GM23338 (cell line): Measurements from ENCODE around the gene CCDC127. TPM values are rescaled to one million over a fixed set of nuclear protein-coding genes. Genes with fewer than 3 reads are reported as not detected.

Experiments used
- ATAC-seq: fragments of 200-7000 bp; cut with Tn5 transposase; 3 replicates; pipeline ENCODE4 v1.9.1; 2020
- DNase-seq: peaks from one replicate; pipeline ENCODE4 v3.0.0-alpha.2; 2015; ENCODE audit warnings: low spot score
- H2AFZ ChIP-seq: fragments of 200-600 bp; sonication (generic); 2 replicates; pipeline ENCODE4 v1.8.0; 2016; ENCODE audit warnings: antibody characterized with exemption, mild to moderate bottlenecking, moderate library complexity
- H3F3A ChIP-seq: fragments of 200-600 bp; sonication (generic); replicated peaks from 2 replicates; pipeline ENCODE4 v1.8.0; 2017; ENCODE audit warnings: antibody characterized with exemption, mixed run types, low read depth
- H3K27ac ChIP-seq: fragments of 200-600 bp; sonication (generic); 2 replicates; pipeline ENCODE4 v1.6.1; 2016; ENCODE audit warnings: low read depth
- H3K27me3 ChIP-seq: fragments of 200-600 bp; sonication (generic); 2 replicates; pipeline ENCODE4 v1.8.0; 2016; ENCODE audit warnings: mild to moderate bottlenecking, mixed run types, moderate library complexity; ENCODE audit not compliant: insufficient read depth
- H3K36me3 ChIP-seq: fragments of 200-600 bp; sonication (generic); 2 replicates; pipeline ENCODE4 v1.8.0; 2016; ENCODE audit warnings: mild to moderate bottlenecking; ENCODE audit not compliant: insufficient read depth
- H3K4me1 ChIP-seq: fragments of 200-600 bp; sonication (generic); 2 replicates; pipeline ENCODE4 v1.8.0; 2016; ENCODE audit warnings: mild to moderate bottlenecking, moderate library complexity; ENCODE audit not compliant: insufficient read depth
- H3K4me2 ChIP-seq: fragments of 200-600 bp; sonication (generic); 2 replicates; pipeline ENCODE4 v1.7.1; 2017; ENCODE audit warnings: mixed run types
- H3K4me3 ChIP-seq: fragments of 200-600 bp; sonication (generic); 2 replicates; pipeline ENCODE4 v1.6.1; 2016; ENCODE audit warnings: mixed run types
- H3K79me2 ChIP-seq: fragments of 200-600 bp; sonication (generic); replicated peaks from 2 replicates; pipeline ENCODE4 v1.8.0; 2017; ENCODE audit warnings: mild to moderate bottlenecking; ENCODE audit not compliant: insufficient read depth
- H3K9me2 ChIP-seq: fragments of 200-600 bp; sonication (generic); 2 replicates; pipeline ENCODE4 v1.8.0; 2017; ENCODE audit not compliant: insufficient read depth
- H4K20me1 ChIP-seq: fragments of 200-600 bp; sonication (generic); replicated peaks from 2 replicates; pipeline ENCODE4 v1.8.0; 2017; ENCODE audit warnings: mild to moderate bottlenecking; ENCODE audit not compliant: insufficient read depth
- H3K27ac Mint-ChIP-seq: 2 replicates; pipeline ENCODE4 v1.8.0; 2020; ENCODE audit warnings: inconsistent platforms, mild to moderate bottlenecking, moderate library complexity, mixed read lengths
- H3K27me3 Mint-ChIP-seq: 3 replicates; pipeline ENCODE4 v1.8.0; 2022; ENCODE audit warnings: low read depth, mild to moderate bottlenecking, moderate library complexity, mixed read lengths, inconsistent platforms; ENCODE audit not compliant: insufficient read depth, poor library complexity
- H3K36me3 Mint-ChIP-seq: 3 replicates; pipeline ENCODE4 v1.8.0; 2021; ENCODE audit warnings: low read depth, mild to moderate bottlenecking, inconsistent platforms, moderate library complexity, mixed read lengths
- H3K4me1 Mint-ChIP-seq: 3 replicates; pipeline ENCODE4 v1.8.0; 2020; ENCODE audit warnings: mild to moderate bottlenecking, inconsistent platforms, mixed read lengths
- H3K4me3 Mint-ChIP-seq: 3 replicates; pipeline ENCODE4 v1.8.0; 2021; ENCODE audit warnings: moderate library complexity, mild to moderate bottlenecking, inconsistent platforms, mixed read lengths
- H3K9me3 Mint-ChIP-seq: 3 replicates; pipeline ENCODE4 v1.8.0; 2020; ENCODE audit warnings: moderate library complexity, mild to moderate bottlenecking, inconsistent platforms, mixed read lengths
- CTCF ChIP-seq, 2 experiments: fragments of 200-600 bp in 1 of 2; sonication (generic) in 1 of 2; conservative IDR thresholded peaks; 2 replicates each; pipeline versions ENCODE4 v1.5.1 to v1.6.1; 2016 to 2017; ENCODE audit warnings: antibody characterized with exemption in 2 of 2, low read depth in 2 of 2, mild to moderate bottlenecking in 2 of 2, moderate library complexity in 1 of 2
- EZH2 ChIP-seq: fragments of 200-600 bp; sonication (generic); IDR thresholded peaks from one replicate; pipeline ENCODE4 v1.8.0; 2017; ENCODE audit warnings: antibody characterized with exemption, mild to moderate bottlenecking, low read depth; ENCODE audit not compliant: unreplicated experiment
- EZH2phosphoT487 ChIP-seq: fragments of 200-600 bp; sonication (generic); IDR thresholded peaks from one replicate; pipeline ENCODE4 v1.8.1; 2018; ENCODE audit warnings: antibody characterized with exemption; ENCODE audit not compliant: unreplicated experiment
- JUNB ChIP-seq: IDR thresholded peaks from one replicate; pipeline ENCODE4 v1.6.1; 2016; ENCODE audit warnings: antibody characterized with exemption; ENCODE audit not compliant: unreplicated experiment
- NANOG ChIP-seq: IDR thresholded peaks from 2 replicates; pipeline ENCODE4 v1.6.1; 2016; ENCODE audit warnings: antibody characterized with exemption, borderline replicate concordance
- ZNF114 ChIP-seq: fragments of 250-450 bp; sonication (Bioruptor Pico); IDR thresholded peaks from 2 replicates; pipeline ENCODE4 v1.5.0; 2020; ENCODE audit warnings: mild to moderate bottlenecking, moderate library complexity
- polyA plus RNA-seq: library from polyadenylated mRNA; unstranded; fragments of >200 nt; fragmentation: Nextera tagmentation; extraction: Ambion mirVana; gene quantifications from 2 replicates; pipeline ENCODE4 v1.2.1, GENCODE V29; 2016
- total RNA-seq: library from RNA; depleted of rRNA; stranded (reverse); fragments of >200 nt; shearing (Covaris generic); gene quantifications from 2 replicates; pipeline ENCODE4 v1.2.3, GENCODE V29; 2014
- TF ChIP-seq, protein P1 (sequence below): IDR thresholded peaks from one replicate; pipeline ENCODE4 v1.6.1; 2018; ENCODE audit warnings: antibody characterized with exemption; ENCODE audit not compliant: unreplicated experiment

The CCDC127 gene
- total and polyA plus RNA-seq, 2 experiments from 2014 or later, result 6.0 to 7.2 TPM

DNA sequence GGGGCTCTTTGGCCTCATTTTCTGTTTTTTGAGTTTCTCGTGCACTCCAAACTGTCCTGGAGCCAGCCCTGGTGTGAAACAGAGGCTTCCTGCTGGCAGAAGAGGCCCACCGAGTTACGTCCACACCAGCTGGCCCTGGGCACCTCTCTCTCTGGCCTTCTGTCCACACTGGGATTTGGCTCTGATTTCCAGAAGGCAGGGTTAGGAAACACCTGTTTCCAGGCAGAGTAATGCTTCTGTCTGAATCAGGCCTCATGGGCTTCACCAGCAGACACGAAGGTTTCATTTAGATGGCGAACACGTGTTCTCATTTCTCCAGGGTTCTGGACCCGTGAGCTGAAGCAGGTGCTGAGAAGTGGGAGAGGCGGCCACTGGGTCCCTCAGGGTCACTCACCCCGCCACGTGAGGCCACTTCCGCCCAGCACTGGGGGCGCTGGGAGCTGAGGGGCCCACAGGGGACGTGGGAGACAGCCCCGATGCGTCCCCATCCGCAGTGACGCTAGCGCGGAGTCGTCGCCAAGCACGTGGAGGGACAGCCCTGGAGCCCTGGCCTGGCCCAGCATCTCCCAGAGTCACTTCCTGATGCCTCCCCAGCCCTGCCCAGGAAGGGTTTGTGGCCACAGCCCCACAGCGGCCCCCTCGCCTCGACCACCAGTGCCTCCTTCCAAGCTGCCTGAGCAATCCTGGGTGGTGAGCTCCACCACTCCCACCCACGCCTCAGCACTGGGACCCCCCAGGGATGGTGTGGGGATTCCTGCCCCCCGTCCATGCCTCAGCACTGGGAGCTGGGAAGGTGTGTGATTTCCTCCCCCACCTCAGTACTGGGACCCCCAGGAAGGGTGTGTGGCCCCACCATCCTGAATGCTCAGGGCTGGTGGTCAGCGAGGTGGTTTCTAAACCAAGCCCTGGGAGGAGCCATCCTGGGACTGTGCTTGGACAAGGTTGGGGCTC is 31.6 kb downstream of the CCDC127 start (continued):
- TF ChIP-seq CTCF (conservative IDR thresholded peaks at IDR 0.05; ENCODE audit: low read depth in 2 of 2), result no peak

GRCh38 chr5:185095-186070 is 32.6 kb downstream of the CCDC127 start:
- peaks cover 16% of the 10 kb centered on the region for H3K4me1 Mint-ChIP-seq
- peaks cover 19% of the 10 kb centered on the region for H3K36me3 Mint-ChIP-seq
- H3F3A ChIP-seq, result 0 out of 2 replicates have a peak, but pooled peaks cover 2% of the 10 kb centered on the region
- H3K4me3 ChIP-seq, result no peak overlapping the region
- no peaks in the 10 kb centered on the region for H3K79me2 ChIP-seq
- no peak overlapping the region for H3K4me3 Mint-ChIP-seq
- no peak for TF ChIP-seq ZNF114 (CRISPR knock-in tag)
- TF ChIP-seq EZH2, result no peak
- no peak for TF ChIP-seq EZH2phosphoT487
- TF ChIP-seq CTCF (conservative IDR thresholded peaks at IDR 0.05; ENCODE audit: low read depth in 2 of 2), result no peak
- no peak for TF ChIP-seq JUNB
- TF ChIP-seq, protein P1, sequence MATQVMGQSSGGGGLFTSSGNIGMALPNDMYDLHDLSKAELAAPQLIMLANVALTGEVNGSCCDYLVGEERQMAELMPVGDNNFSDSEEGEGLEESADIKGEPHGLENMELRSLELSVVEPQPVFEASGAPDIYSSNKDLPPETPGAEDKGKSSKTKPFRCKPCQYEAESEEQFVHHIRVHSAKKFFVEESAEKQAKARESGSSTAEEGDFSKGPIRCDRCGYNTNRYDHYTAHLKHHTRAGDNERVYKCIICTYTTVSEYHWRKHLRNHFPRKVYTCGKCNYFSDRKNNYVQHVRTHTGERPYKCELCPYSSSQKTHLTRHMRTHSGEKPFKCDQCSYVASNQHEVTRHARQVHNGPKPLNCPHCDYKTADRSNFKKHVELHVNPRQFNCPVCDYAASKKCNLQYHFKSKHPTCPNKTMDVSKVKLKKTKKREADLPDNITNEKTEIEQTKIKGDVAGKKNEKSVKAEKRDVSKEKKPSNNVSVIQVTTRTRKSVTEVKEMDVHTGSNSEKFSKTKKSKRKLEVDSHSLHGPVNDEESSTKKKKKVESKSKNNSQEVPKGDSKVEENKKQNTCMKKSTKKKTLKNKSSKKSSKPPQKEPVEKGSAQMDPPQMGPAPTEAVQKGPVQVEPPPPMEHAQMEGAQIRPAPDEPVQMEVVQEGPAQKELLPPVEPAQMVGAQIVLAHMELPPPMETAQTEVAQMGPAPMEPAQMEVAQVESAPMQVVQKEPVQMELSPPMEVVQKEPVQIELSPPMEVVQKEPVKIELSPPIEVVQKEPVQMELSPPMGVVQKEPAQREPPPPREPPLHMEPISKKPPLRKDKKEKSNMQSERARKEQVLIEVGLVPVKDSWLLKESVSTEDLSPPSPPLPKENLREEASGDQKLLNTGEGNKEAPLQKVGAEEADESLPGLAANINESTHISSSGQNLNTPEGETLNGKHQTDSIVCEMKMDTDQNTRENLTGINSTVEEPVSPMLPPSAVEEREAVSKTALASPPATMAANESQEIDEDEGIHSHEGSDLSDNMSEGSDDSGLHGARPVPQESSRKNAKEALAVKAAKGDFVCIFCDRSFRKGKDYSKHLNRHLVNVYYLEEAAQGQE, result no peak
- no peak for TF ChIP-seq NANOG
- H3K9me2 ChIP-seq, result no peaks in the 10 kb centered on the region
- no peaks in the 10 kb centered on the region; the same call in 1 of the 2 replicates for H3K4me1 ChIP-seq
- H3K27me3 Mint-ChIP-seq, result peaks cover 12% of the 10 kb centered on the region
- H2AFZ ChIP-seq, result no peak overlapping the region
- no peaks in the 10 kb centered on the region; the same call in 1 of the 2 replicates for H4K20me1 ChIP-seq
- no peaks in the 10 kb centered on the region for H3K27me3 ChIP-seq
- H3K36me3 ChIP-seq, result peaks cover 3% of the 10 kb centered on the region; the same call in 1 of the 2 replicates
- no peaks in the 10 kb centered on the region; the same call in 2 of the 3 replicates for H3K9me3 Mint-ChIP-seq
- ATAC-seq (no peak), DNase-seq (no peak)
- no peak overlapping the region for H3K27ac ChIP-seq
- no peak overlapping the region for H3K27ac Mint-ChIP-seq
- no peak overlapping the region for H3K4me2 ChIP-seq
